Transverse colon (tissue), 4 donors: ENCODE data around the gene DCAF10. TPM values are rescaled to one million over a fixed set of nuclear protein-coding genes. Genes with fewer than 3 reads are reported as not detected.

Experiments
- DNase-seq: peaks from one replicate; pipeline ENCODE4 v3.0.0-alpha.2; 2019
- H3K27ac ChIP-seq, 4 donors: fragments of 200-600 bp; sonication (generic); 2 replicates each; pipeline ENCODE4 v1.5.1; 2016 to 2018; ENCODE audit warnings: inconsistent platforms in 4 of 4
- H3K27me3 ChIP-seq: fragments of 200-600 bp; sonication (generic); 2 replicates; pipeline ENCODE4 v1.5.1; 2017; ENCODE audit warnings: inconsistent platforms
- H3K36me3 ChIP-seq, 4 donors: fragments of 200-600 bp; sonication (generic); 2 replicates each; pipeline ENCODE4 v1.5.1; 2017 to 2019; ENCODE audit warnings: inconsistent platforms in 4 of 4
- H3K4me1 ChIP-seq, 4 donors: fragments of 200-600 bp; sonication (generic); 2 replicates each; pipeline ENCODE4 v1.5.1; 2017 to 2020; ENCODE audit warnings: inconsistent platforms in 4 of 4
- H3K4me3 ChIP-seq, 4 donors: fragments of 200-600 bp; sonication (generic); 1 replicate in 1 of 4; 2 replicates in 3 of 4; pipeline versions ENCODE4 v1.5.1 to v1.6.1; 2017 to 2019; ENCODE audit warnings: inconsistent platforms in 4 of 4
- H3K9me3 ChIP-seq, 2 donors: fragments of 200-600 bp; sonication (generic); 2 replicates each; pipeline ENCODE4 v1.5.1; 2017 to 2019; ENCODE audit warnings: inconsistent platforms in 2 of 2
- CTCF ChIP-seq, 5 experiments: fragments of 200-600 bp in 3 of 5; fragments of 450-650 bp in 2 of 5; sonication (generic) in 3 of 5; IDR thresholded peaks; 1 replicate in 2 of 5; 2 replicates in 3 of 5; pipeline ENCODE4 v1.5.1; 2016 to 2017; ENCODE audit warnings: antibody characterized with exemption in 5 of 5, inconsistent platforms in 3 of 5, mild to moderate bottlenecking in 2 of 5, moderate library complexity in 1 of 5
- EP300 ChIP-seq: sonication (generic); formaldehyde crosslinking; IDR thresholded peaks from one replicate; pipeline ENCODE4 v1.6.1; 2017; ENCODE audit warnings: antibody characterized with exemption, low read depth
- POLR2A ChIP-seq: fragments of 450-650 bp; IDR thresholded peaks from one replicate; pipeline ENCODE4 v1.6.1; 2016; ENCODE audit warnings: antibody characterized with exemption, mild to moderate bottlenecking, moderate library complexity
- POLR2AphosphoS5 ChIP-seq, 3 donors: sonication (generic); formaldehyde crosslinking; IDR thresholded peaks; one replicate each; pipeline ENCODE4 v1.6.1; 2016; ENCODE audit warnings: antibody characterized with exemption in 3 of 3
- WGBS, 2 donors: methylation state at CpG; one replicate each; pipeline ENCODE4 v1.1.5; 2018; ENCODE audit warnings: low coverage in 1 of 2; 5-methylcytosine and 5-hydroxymethylcytosine counted together
- in situ Hi-C, 4 donors: fragments of 200-750 bp; cut with MboI; loops; one replicate each; pipeline versions ENCODE4 v1.15.0 to v1.15.1; 2017; ENCODE audit warnings: low sequenced_read_pairs in 3 of 4, low pct_ligation_motif_present in 1 of 4, low pct_unique_long_range_greater_than_20kb in 1 of 4
- intact Hi-C: fragments of 100-400 bp; cut with DNase I; formaldehyde crosslinking; loops from one replicate; pipeline ENCODE4 v1.15.1; 2023; ENCODE audit warnings: low total_unique reads
- total RNA-seq, 4 donors: library from RNA; depleted of rRNA; stranded (reverse); fragments of >200 nt; gene quantifications; one replicate each; pipeline ENCODE4 v1.1.0, GENCODE V29; 2016

Gene DCAF10
- total RNA-seq, 4 donors from 2014 or later: 12.0 to 493 (median 34.2) TPM

DNA sequence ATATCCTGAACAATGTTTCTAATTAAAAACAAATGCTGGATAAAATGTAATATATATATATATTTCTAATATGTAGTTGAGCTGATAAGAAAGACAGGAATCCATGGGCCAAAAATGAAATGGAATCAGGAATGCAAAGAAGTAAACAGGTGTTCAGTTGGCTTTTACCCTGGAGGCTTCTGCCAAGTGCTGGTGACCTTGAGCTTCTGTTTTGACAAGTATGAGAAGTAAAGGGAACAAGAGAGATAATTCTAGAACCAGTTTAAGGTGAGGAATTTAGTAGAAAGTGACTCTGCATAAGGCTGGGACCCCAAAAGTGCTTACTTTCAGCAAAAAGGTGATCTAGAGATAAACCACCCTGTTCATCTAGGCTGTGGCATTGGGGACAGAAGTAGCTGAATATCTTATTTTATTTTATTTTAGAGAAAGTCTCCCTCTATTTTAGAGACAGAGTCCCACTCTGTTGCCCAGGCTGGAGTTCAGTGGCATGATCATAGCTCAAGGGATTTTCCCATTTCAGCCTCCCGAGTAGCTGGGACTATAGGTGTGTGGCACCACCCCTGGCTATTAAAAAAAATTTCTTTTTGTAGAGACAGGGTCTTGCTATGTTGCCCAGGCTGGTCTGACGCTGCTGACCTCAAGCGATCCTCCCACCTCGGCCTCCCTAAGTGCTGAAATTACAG, 27.0 kb downstream of the DCAF10 start:
- H3K27ac ChIP-seq: no peak overlapping the region
- no peaks in the 10 kb centered on the region for H3K4me1 ChIP-seq
- 75 to 94% methylated on average over 1 to 4 of the region's 4 CpGs for WGBS, 2 donors
- TF ChIP-seq POLR2AphosphoS5 (IDR thresholded peaks at IDR 0.05): no peak
- no peak for TF ChIP-seq POLR2A
- H3K27me3 ChIP-seq: no peaks in the 10 kb centered on the region
- DNase-seq: no peak
- no peaks in the 10 kb centered on the region for H3K9me3 ChIP-seq
- no peak overlapping the region for H3K4me3 ChIP-seq
- intact Hi-C loops (no loop called here), in situ Hi-C loops (no loop called here)
- H3K36me3 ChIP-seq: peaks cover 0 to 16% (median 2%) of the 10 kb centered on the region in 4 donors

GRCh38 chr9:37835821-37836220, 35.2 kb downstream of the DCAF10 start:
- in situ Hi-C loops: no loop called here
- no peak for TF ChIP-seq POLR2AphosphoS5 (IDR thresholded peaks at IDR 0.05)
- TF ChIP-seq EP300: no peak
- TF ChIP-seq CTCF (IDR thresholded peaks at IDR 0.05): no peak
- no peak for TF ChIP-seq POLR2A

DNA sequence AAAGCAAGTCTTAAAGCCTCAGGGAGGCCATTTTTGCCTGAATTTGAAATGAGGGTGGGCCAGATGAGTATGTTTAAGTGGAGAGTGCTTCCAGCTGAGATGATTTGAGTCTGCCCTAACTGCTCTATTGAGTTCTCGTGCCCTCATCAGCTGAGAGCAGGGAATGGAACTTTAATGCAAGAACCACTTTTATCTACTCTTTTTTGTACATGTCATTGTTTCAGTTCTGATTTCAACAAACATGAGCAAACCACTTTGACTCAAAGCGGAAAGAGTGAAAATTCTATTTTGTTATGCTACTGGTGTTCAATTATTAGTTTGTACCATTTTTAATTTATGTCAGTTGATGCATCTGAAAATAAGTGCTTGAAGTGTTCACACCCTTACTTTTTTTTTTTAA, 35.8 kb downstream of the DCAF10 start:
- Histone ChIP-seq H3K36me3 (no peaks in the 10 kb centered on the region), H3K4me3 (no peak overlapping the region), H3K4me1 (no peaks in the 10 kb centered on the region), H3K9me3 (no peaks in the 10 kb centered on the region), H3K27ac (no peak overlapping the region), H3K27me3 (no peaks in the 10 kb centered on the region)
- WGBS, 2 donors: 79 to 90% methylated on average over 2 of the region's 2 CpGs
- DNase-seq: no peak
- TF ChIP-seq POLR2A (no peak), CTCF (IDR thresholded peaks at IDR 0.05) (no peak), POLR2AphosphoS5 (IDR thresholded peaks at IDR 0.05) (no peak), EP300 (no peak)
- in situ Hi-C loops (no loop called here), intact Hi-C loops (no loop called here)

More at GRCh38 chr9:37835821-37836220, 35.2 kb downstream of the DCAF10 start:
- Histone ChIP-seq H3K4me1 (no peaks in the 10 kb centered on the region), H3K4me3 (no peak overlapping the region), H3K27me3 (no peaks in the 10 kb centered on the region), H3K27ac (no peak overlapping the region), H3K9me3 (no peaks in the 10 kb centered on the region), H3K36me3 (no peaks in the 10 kb centered on the region)
- intact Hi-C loops: no loop called here
- 88 to 96% methylated on average over 5 to 13 of the region's 13 CpGs for WGBS, 2 donors
- no peak for DNase-seq

DNA sequence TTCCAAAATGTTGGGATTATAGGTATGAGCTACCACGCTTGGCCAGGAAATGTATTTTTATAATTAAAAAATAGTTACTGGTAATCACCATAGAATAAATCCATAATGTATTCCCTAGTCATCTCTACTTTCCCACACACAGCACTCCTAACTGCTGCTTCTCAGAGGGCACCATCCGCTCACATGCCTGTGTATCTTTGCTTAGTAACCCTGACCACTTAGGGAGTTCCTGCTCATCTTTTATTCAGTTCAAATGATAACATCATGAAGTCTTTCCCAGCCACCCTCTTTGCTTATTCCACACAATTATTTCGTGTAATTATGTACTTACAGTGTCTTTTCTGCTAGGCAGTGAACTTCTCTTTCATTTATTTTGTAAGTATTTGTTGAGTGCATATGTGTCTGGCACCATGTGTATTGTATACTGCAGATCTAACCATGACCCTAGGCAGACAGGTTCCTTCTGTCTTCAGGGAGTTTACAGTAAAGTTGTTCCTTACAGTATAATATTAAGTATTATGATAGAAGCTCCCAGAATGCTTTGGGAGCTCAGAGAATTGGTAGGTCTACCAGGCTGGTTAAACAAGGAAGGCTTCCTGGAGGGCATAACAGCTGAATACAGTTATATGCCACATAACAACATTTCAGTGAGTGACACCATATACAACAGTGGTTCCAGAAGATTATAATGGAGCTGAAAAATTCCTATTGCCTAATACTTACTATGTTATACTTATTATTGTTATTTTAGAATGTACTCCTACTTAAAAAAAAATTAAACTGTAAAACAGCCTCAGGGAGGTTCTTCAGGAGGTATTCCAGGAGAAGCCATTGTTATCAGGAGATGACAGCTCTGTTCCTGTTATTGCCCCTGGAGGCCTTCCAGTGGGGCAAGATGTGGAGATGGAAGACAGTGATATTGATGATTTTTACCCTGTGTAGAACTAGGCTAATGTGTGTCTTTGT, 39.2 kb downstream of the DCAF10 start:
- in situ Hi-C loops: no loop called here
- H3K9me3 ChIP-seq: no peaks in the 10 kb centered on the region
- intact Hi-C loops: no loop called here
- DNase-seq: no peak
- H3K4me1 ChIP-seq: no peaks in the 10 kb centered on the region
- no peak overlapping the region for H3K27ac ChIP-seq
- WGBS, 2 donors: 96 to 97% methylated on average over 3 of the region's 3 CpGs
- H3K36me3 ChIP-seq: no peaks in the 10 kb centered on the region
- H3K4me3 ChIP-seq: no peak overlapping the region
- H3K27me3 ChIP-seq: no peaks in the 10 kb centered on the region
- TF ChIP-seq POLR2A: no peak
- no peak for TF ChIP-seq POLR2AphosphoS5 (IDR thresholded peaks at IDR 0.05)
- no peak for TF ChIP-seq CTCF (IDR thresholded peaks at IDR 0.05)
- no peak for TF ChIP-seq EP300
